Endodermal cell (in vitro differentiated cells): ENCODE data around the gene RAP1GAP2. TPM values are rescaled to one million over a fixed set of nuclear protein-coding genes. Genes with fewer than 3 reads are reported as not detected.

Source experiments
- DNase-seq: peaks from one replicate; pipeline ENCODE4 v3.0.0-alpha.2; 2017
- H3K27ac ChIP-seq: 2 replicates; pipeline ENCODE4 v1.5.1; 2013; ENCODE audit warnings: mild to moderate bottlenecking, low read depth, low read length, moderate library complexity
- H3K27me3 ChIP-seq: 2 replicates; pipeline ENCODE4 v1.6.1; 2013; ENCODE audit warnings: mild to moderate bottlenecking, low read length, moderate library complexity; ENCODE audit not compliant: insufficient read depth, control insufficient read depth, poor library complexity, severe bottlenecking
- H3K36me3 ChIP-seq: 2 replicates; pipeline ENCODE4 v1.7.0; 2013; ENCODE audit warnings: mild to moderate bottlenecking, low read length, moderate library complexity; ENCODE audit not compliant: control insufficient read depth, insufficient read depth
- H3K4me1 ChIP-seq: one replicate; pipeline ENCODE4 v1.7.0; 2013; ENCODE audit warnings: low read length; ENCODE audit not compliant: control insufficient read depth, insufficient read depth
- H3K4me3 ChIP-seq: 2 replicates; pipeline ENCODE4 v1.5.1; 2013; ENCODE audit warnings: mild to moderate bottlenecking, low read length, moderate library complexity
- H3K9ac ChIP-seq: 2 replicates; pipeline ENCODE4 v1.6.1; 2013; ENCODE audit warnings: mild to moderate bottlenecking, low read length, moderate library complexity; ENCODE audit not compliant: poor library complexity, severe bottlenecking; ENCODE audit errors: extremely low read depth
- H3K9me3 ChIP-seq: 2 replicates; pipeline ENCODE4 v1.6.1; 2013; ENCODE audit warnings: mild to moderate bottlenecking, low read length, moderate library complexity; ENCODE audit not compliant: control insufficient read depth
- H3K27ac Mint-ChIP-seq: 2 replicates; pipeline ENCODE4 v1.8.0; 2020; ENCODE audit warnings: mixed read lengths
- H3K27me3 Mint-ChIP-seq: 2 replicates; pipeline ENCODE4 v1.8.0; 2021; ENCODE audit warnings: mild to moderate bottlenecking, mixed read lengths; ENCODE audit not compliant: insufficient read depth
- H3K36me3 Mint-ChIP-seq: 2 replicates; pipeline ENCODE4 v1.8.0; 2020; ENCODE audit warnings: low read depth, mixed read lengths
- H3K4me1 Mint-ChIP-seq: 2 replicates; pipeline ENCODE4 v1.8.0; 2020; ENCODE audit warnings: mixed read lengths
- H3K4me3 Mint-ChIP-seq: 2 replicates; pipeline ENCODE4 v1.8.0; 2020; ENCODE audit warnings: mild to moderate bottlenecking, moderate library complexity, mixed read lengths
- H3K9me3 Mint-ChIP-seq: 2 replicates; pipeline ENCODE4 v1.8.0; 2020; ENCODE audit warnings: mild to moderate bottlenecking, mixed read lengths
- CTCF ChIP-seq: fragments of 200-600 bp; sonication (generic); conservative IDR thresholded peaks from 2 replicates; pipeline ENCODE4 v1.5.0; 2021; ENCODE audit warnings: antibody characterized with exemption, mild to moderate bottlenecking
- WGBS, 2 experiments: methylation state at CpG; one replicate each; pipeline versions ENCODE4 v1.1.5 to v1.1.7; 2013; ENCODE audit warnings: missing lambda C conversion rate in 2 of 2, mixed read lengths in 1 of 2; ENCODE audit not compliant: insufficient coverage in 1 of 2, insufficient read length in 1 of 2; 5-methylcytosine and 5-hydroxymethylcytosine counted together
- total RNA-seq, 2 donors: library from RNA; stranded (reverse); fragmentation: NEBNext Ultra II Directional in 1 of 2; extraction: Animal tissue kit (Norgen Biotek cat#: 25700) in 1 of 2; gene quantifications; 2 replicates in 1 of 2; 3 replicates in 1 of 2; pipeline ENCODE4 v1.2.1, GENCODE V29; 2021

Gene RAP1GAP2
- total RNA-seq, 2 donors from 2014 or later = 18.0 to 44.3 TPM

- Mint-ChIP-seq H3K27me3 (no peaks in the 10 kb centered on the region), H3K27ac (no peak overlapping the region), H3K4me1 (peaks cover 8% of the 10 kb centered on the region), H3K4me3 (no peak overlapping the region), H3K9me3 (peaks cover 7% of the 10 kb centered on the region), H3K36me3 (peaks cover 33% of the 10 kb centered on the region)
- H3K9ac ChIP-seq = no peak overlapping the region
- no peak for DNase-seq
- no peak for TF ChIP-seq CTCF
- H3K36me3 ChIP-seq = peaks cover 4% of the 10 kb centered on the region
- H3K27me3 ChIP-seq = no peaks in the 10 kb centered on the region
- H3K4me3 ChIP-seq = no peak overlapping the region
- peaks cover 5% of the 10 kb centered on the region for H3K9me3 ChIP-seq
- H3K4me1 ChIP-seq = no peaks in the 10 kb centered on the region
- H3K27ac ChIP-seq = no peak overlapping the region
- 93 to 100% methylated on average over 5 to 6 of the region's 6 CpGs for WGBS, 2 experiments
These were observed 110.7 kb downstream of the RAP1GAP2 start for GRCh38 chr17:2906901-2907300.

- H3K27ac ChIP-seq = no peak overlapping the region
- peaks cover 43% of the 10 kb centered on the region for H3K36me3 Mint-ChIP-seq
- WGBS, 2 experiments = 94 to 95% methylated on average over 3 to 13 of the region's 13 CpGs
These were observed 113.1 kb downstream of the RAP1GAP2 start for GRCh38 chr17:2909175-2909845.

GRCh38 chr17:2909846-2910234, 113.6 kb downstream of the RAP1GAP2 start:
- peaks cover 5% of the 10 kb centered on the region for H3K9me3 Mint-ChIP-seq
- Histone ChIP-seq H3K27me3 (no peaks in the 10 kb centered on the region), H3K27ac (no peak overlapping the region), H3K4me1 (no peaks in the 10 kb centered on the region), H3K36me3 (peaks cover 4% of the 10 kb centered on the region), H3K9ac (no peak overlapping the region), H3K4me3 (no peak overlapping the region), H3K9me3 (peaks cover 5% of the 10 kb centered on the region)
- H3K27ac Mint-ChIP-seq = peak overlapping the region; percentile 73
- no peak for DNase-seq
- no peak overlapping the region for H3K4me3 Mint-ChIP-seq
- no peaks in the 10 kb centered on the region for H3K4me1 Mint-ChIP-seq
- H3K36me3 Mint-ChIP-seq = peaks cover 43% of the 10 kb centered on the region
- WGBS, 2 experiments = 95 to 97% methylated on average over 3 to 4 of the region's 4 CpGs
- no peaks in the 10 kb centered on the region for H3K27me3 Mint-ChIP-seq
- no peak for TF ChIP-seq CTCF

More at GRCh38 chr17:2909175-2909845, 113.1 kb downstream of the RAP1GAP2 start:
- Mint-ChIP-seq H3K27ac (peak overlapping the region; percentile 73), H3K9me3 (peaks cover 5% of the 10 kb centered on the region), H3K4me1 (no peaks in the 10 kb centered on the region), H3K27me3 (no peaks in the 10 kb centered on the region), H3K4me3 (no peak overlapping the region)
- no peak for DNase-seq
- H3K36me3 ChIP-seq = peaks cover 4% of the 10 kb centered on the region
- H3K9me3 ChIP-seq = peaks cover 5% of the 10 kb centered on the region
- no peak overlapping the region for H3K9ac ChIP-seq
- no peak overlapping the region for H3K4me3 ChIP-seq
- no peaks in the 10 kb centered on the region for H3K4me1 ChIP-seq
- TF ChIP-seq CTCF = no peak
- H3K27me3 ChIP-seq = no peaks in the 10 kb centered on the region
